SK-N-SH (cell line): ENCODE measurements around the gene CDH11.

ENCODE experiments used
- CHD2 ChIP-seq: fragments of 150-350 bp; IDR thresholded peaks from 2 replicates; pipeline ENCODE4 v1.6.1; 2018; ENCODE audit warnings: low read length; ENCODE audit not compliant: partially characterized antibody
- CTCF ChIP-seq: fragments of 200-600 bp; sonication (generic); IDR thresholded peaks from 2 replicates; pipeline ENCODE4 v1.6.1; 2017; ENCODE audit warnings: antibody characterized with exemption, mild to moderate bottlenecking, moderate library complexity
- IRF3 ChIP-seq: fragments of 150-350 bp; IDR thresholded peaks from 2 replicates; pipeline ENCODE4 v1.6.1; 2016; ENCODE audit warnings: mild to moderate bottlenecking, low read depth, low read length
- POLR2AphosphoS5 ChIP-seq: IDR thresholded peaks from 2 replicates; pipeline ENCODE4 v1.6.1; 2012; ENCODE audit warnings: low read depth, low read length
- RXRA ChIP-seq: IDR thresholded peaks from 2 replicates; pipeline ENCODE4 v1.4.0; 2012; ENCODE audit warnings: low read depth, mild to moderate bottlenecking, borderline replicate concordance
- SIN3A ChIP-seq: IDR thresholded peaks from 2 replicates; pipeline ENCODE4 v1.6.1; 2012; ENCODE audit warnings: low read depth, mild to moderate bottlenecking, low read length, moderate library complexity, borderline replicate concordance
- USF1 ChIP-seq: IDR thresholded peaks from 2 replicates; pipeline ENCODE4 v1.4.0; 2012; ENCODE audit warnings: low read depth, borderline replicate concordance
- USF2 ChIP-seq: fragments of 150-350 bp; IDR thresholded peaks from 2 replicates; pipeline ENCODE4 v1.6.1; 2017; ENCODE audit warnings: antibody characterized with exemption, low read length, low read depth, borderline replicate concordance

GRCh38 chr16:65105171-65105570 is 16.7 kb downstream of the CDH11 start:
- no peak for TF ChIP-seq USF1
- no peak for TF ChIP-seq POLR2AphosphoS5
- no peak for TF ChIP-seq USF2
- no peak for TF ChIP-seq IRF3
- TF ChIP-seq SIN3A, result no peak
- TF ChIP-seq CHD2, result no peak
- TF ChIP-seq CTCF, result no peak
- no peak for TF ChIP-seq RXRA
